Epidermal melanocyte (primary cell): Measurements from ENCODE around the gene CDH13.

Experiments used
- DNase-seq: peaks from one replicate; pipeline ENCODE4 v3.0.0; 2011; ENCODE audit warnings: low spot score; ENCODE audit not compliant: insufficient read length

The CDH13 gene

DNA sequence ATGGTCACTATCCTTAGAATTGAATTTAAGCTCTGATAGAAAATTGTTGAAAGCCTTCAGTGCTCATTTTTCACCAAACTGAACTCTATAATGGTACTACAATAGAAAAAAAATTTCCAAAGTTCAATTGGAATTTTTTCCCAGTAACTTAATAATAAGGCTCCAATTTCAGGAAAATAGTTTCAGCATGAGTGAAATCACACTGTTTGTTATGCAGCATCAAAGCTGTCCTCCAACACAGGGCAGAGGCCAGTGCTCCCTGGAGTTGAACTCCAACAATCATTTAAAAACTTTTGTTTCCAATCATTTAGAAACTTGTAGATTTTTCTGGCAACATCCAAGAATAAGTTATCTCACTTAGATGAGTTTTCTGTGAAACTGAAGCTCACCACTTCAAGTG lies 1077.9 kb downstream of the CDH13 start:
- no peak for DNase-seq

- DNase-seq = no peak
Measured at GRCh38 chr16:83705856-83706255, 1079.1 kb downstream of the CDH13 start.

DNA sequence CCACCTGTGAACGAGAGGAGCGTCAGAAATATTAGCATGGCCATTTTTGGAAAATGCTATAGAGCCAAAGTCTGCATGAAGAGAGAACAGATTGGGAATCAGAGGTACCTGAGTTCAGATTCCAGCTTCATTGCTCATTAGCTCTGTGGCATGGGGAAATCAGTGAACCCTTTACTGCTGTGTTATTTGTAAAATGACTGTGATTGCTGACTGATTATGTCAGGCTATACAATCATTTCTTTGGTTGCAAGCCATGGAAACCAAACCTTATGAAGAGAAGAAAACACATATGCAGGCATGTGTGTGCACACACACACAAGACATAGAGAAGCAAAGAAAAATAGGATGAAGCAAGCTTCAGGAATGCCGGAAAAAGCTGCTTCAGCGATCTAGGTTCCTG lies 1079.6 kb downstream of the CDH13 start:
- no peak for DNase-seq

DNA sequence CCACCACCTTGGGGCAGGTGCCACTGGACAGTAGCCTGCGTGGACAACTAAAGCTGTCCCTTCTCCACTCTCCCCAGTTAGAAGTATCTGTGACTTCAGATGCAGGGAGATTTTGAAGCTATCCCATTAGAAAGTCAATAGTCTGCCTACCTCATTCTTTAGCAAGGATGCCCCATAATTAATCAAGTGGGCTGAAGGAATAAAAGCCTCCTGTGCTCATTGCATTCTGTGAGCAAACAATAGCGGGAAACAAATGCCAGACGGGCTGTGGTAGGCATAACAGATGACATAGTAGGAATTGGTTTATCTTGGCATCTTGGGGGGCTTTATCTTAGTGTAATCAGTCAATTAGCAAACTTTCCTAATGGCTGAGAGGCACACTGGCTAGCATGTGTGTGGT lies 1084.3 kb downstream of the CDH13 start:
- no peak for DNase-seq

GRCh38 chr16:83713597-83713996 lies 1086.8 kb downstream of the CDH13 start:
- no peak for DNase-seq

GRCh38 chr16:83714286-83714685 lies 1087.5 kb downstream of the CDH13 start:
- no peak for DNase-seq

- DNase-seq = no peak
Measured at GRCh38 chr16:83715217-83715920, 1088.6 kb downstream of the CDH13 start.

GRCh38 chr16:83717308-83717707 lies 1090.5 kb downstream of the CDH13 start:
- no peak for DNase-seq

DNA sequence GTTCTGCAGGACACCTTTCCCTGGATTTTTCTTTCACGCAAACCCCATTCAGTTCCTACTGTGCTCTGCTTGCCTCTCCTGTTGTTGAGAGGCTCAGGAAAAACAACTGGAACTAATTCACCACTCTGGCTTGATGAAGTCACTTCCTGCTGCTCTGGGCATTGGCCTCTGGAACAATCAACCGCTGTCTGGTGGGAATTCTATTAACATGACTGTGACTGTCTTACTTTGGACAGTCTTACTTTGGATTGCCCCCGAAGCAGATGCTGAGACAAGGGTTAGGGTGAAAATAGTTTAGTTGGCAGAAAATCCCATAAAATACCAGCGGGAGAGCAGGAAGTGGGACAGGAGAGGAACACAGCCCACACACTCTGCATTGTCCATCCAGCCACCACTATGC lies 1091.0 kb downstream of the CDH13 start:
- DNase-seq = peak; percentile 52

GRCh38 chr16:83720213-83720612 lies 1093.4 kb downstream of the CDH13 start:
- DNase-seq = no peak

DNA sequence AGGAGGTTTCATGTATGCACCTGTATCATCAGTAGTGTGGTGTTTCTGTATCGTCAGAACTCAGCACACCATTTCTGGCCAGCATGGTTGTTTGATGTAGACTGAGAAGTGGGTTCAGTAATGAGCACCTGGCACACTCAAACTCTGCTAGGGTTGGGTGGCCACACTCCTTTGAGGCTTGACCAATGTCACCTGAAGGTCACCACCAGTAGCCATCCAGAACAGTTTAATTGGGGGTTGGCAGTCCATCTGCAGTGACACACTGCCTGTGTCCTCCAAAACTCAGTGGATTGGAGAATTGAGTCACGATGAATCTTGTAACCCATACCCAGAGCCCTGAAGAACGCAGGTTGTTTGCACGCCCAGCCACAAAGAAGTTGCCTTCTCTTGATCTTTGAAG lies 1094.2 kb downstream of the CDH13 start:
- DNase-seq = no peak

DNA sequence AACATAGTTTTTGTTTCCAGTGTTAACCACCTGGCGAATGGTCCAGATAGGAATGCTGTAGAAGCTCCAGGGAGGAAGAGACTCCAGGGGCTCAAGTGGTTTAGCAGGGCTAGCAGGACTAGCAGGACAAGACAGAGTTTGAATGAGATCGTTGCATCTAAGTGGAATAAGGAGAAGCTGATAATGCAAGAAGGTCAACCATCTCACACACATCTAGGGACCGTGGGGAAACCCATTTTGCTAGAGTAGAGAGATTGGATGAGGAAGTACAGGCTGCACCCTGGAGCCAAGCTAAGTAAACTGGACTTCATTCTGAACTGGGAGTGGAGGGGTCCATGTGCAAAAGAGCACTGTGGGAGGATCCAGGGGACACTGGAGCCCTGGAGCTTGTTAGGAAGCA lies 1094.9 kb downstream of the CDH13 start:
- no peak for DNase-seq

- no peak for DNase-seq
Measured at GRCh38 chr16:83722456-83723183, 1095.9 kb downstream of the CDH13 start.

GRCh38 chr16:83723244-83723643 lies 1096.5 kb downstream of the CDH13 start:
- no peak for DNase-seq

DNA sequence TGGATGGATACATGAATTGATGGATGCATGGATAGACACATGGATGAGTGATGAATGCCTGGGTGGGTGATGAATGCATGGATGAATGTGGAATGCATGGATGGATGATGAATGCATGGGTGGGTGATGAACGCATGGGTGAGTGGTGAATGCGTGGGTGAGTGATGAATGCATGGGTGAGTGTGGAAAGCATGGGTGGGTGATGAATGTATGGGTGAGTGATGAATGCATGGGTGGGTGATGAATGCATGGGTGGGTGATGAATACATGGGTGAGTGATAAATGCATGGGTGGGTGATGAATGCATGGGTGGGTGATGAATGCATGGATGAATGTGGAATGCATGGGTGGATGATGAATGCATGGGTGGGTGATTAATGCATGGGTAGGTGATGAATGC lies 1097.1 kb downstream of the CDH13 start:
- no peak for DNase-seq

- DNase-seq = no peak
Measured at GRCh38 chr16:83724585-83724984, 1097.8 kb downstream of the CDH13 start.

DNA sequence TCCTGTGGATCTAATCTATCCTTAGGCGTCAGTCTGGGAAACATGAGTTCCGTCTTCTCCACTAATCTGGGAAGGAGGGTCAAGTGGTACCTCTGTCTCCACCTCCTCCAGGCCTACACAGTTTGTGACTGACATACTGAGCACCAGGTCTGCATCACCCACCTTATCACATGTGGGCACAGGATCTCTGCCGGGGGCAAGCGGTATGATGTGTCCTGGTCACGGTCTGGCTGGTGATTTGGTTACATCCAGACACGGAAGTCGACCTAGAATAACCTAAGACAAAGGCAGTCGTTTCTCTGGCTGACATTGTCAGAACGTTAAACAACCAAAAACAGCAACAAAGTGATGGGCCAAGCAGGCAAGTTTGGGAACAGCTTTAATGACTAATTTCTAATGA lies 1098.5 kb downstream of the CDH13 start:
- DNase-seq = no peak

- DNase-seq = no peak
Measured at GRCh38 chr16:83727018-83727417, 1100.2 kb downstream of the CDH13 start.

- DNase-seq = no peak
Measured at GRCh38 chr16:83727751-83728352, 1101.1 kb downstream of the CDH13 start.

DNA sequence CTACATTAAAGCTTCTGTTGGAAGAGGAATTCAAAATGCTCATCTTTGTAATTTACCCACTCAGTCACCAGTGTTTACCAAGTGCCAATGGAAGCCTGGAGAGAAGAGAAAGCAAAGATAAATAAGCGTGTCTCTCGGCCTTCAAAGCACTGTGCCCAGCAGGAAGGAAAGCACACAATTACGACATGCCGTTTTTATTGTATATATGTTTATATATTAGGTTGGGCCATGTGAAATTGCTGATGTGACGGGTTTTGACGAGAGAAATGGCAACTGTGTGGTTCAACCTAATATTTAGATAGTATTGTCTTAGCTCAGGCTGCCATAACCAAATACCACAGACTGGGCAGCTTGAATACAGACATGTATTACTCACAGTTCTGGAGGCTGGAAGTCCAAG lies 1101.7 kb downstream of the CDH13 start:
- no peak for DNase-seq

DNA sequence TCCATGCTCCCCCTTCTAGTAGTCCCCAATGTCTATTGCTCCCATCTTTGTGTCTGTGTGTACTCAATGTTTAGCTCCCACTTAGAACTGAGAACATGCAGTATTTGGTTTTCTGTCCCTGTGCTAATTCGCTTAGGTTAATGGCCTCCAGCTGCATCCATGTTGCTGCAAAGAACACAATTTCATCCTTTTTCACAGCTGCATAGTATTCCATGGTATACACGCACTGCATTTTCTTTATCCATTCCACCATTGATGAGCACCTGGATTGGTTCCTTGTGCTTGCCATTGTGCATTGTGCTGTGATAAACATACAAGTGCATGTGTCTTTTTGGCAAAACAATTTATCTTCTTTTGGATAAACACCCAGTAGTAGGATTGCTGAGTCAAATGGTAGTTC lies 1104.0 kb downstream of the CDH13 start:
- no peak for DNase-seq

GRCh38 chr16:83732536-83732935 lies 1105.8 kb downstream of the CDH13 start:
- no peak for DNase-seq

GRCh38 chr16:83733301-83733700 lies 1106.5 kb downstream of the CDH13 start:
- no peak for DNase-seq
